ENCODE data around the gene PRKAG2.

PRKAG2 gene

DNA sequence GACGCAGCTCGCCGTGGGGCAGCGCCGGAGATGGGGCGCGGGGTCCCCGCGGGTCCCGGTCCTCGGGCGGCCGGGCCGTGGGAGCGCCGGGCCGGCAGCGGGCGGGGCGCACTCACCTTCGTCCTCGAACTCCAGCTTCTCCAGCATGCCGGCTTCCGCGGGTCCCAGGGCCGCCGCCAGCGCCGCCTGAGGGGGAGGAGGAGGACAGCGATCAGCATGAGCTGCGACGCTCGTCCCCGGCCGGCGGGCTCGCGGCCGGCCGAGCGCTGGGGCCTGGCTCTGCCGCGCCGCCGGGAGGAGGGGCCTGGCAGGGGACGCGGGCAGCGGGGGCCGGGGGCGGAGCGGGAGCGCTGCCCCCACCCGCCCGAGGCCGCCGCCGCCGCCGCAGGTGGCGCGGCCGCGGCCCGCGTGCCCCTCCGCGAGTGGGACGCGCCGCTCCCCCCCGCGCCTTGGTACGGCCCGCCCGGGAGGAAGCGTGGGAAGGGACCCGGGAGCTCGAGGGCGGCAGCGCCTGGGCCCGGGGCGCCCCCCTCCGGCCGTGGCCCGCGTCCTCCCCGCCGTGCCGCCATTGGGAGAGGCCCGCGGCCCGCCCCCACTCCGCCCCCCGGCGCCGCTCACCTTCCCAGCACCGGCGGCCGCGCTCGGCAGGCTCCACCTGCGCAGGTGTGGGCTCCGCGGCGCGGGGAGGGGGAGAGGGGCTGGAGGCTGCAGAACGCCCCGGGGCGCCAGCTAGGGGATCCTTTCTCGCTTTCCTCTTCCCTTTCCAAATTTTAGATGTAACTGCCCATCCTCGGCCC lies 244.8 kb downstream of the PRKAG2 start:
- peak; percentile 89 to 90 for DNase-seq

DNA sequence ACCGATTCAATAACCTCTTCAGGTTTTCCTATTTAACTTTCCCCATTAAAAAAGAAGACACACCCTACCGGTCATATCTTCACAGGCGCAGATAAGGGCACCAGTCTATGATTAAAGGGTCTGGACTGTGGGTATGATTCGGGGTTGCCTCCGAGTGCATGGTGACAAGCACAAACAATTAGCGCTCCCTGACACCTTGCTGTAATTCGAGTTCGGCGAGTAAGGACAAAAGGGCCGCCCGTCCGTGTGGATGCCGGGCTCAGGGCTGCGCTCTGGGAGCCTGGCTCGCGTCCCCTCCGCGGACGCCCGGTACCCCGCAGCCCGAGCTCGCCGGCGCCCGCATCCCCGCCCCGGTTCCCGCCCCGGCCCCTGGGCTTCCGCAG lies 245.4 kb downstream of the PRKAG2 start:
- DNase-seq: no peak

DNA sequence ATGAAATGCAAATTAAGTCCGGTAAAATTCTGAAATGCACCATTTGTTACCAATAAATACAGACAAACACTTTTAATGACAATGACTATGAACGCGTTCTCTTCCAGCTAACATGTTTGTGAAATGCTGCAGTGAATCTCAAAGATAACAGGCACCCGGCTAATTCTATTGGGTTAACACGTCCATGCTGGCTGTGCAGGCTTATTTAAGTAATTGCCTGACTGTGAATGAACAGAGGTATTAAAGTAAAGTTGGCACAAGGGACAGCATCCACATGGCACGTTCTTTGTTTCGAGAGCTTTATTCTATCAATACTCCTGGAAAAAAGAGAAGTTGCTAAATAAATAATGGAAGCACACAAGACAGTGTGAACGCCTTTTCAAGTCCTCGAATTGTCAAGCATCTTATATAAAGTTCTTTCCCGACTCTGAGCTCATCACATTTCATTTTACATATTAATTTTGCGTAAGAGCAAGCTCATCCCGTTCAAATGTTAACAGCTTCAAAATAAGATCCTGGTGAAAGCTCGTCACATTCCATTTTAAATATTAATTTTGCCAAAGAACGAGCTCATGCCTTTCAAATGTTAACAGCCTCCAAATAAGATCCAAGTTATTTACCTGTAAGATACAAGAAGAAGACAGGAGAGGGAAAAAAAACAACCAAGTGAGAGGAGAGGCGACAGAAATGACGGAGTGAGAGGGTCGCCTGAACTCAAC lies 245.9 kb downstream of the PRKAG2 start:
- no peak for DNase-seq

- DNase-seq: no peak
Measured at GRCh38 chr7:151630358-151630757, 246.6 kb downstream of the PRKAG2 start.

DNA sequence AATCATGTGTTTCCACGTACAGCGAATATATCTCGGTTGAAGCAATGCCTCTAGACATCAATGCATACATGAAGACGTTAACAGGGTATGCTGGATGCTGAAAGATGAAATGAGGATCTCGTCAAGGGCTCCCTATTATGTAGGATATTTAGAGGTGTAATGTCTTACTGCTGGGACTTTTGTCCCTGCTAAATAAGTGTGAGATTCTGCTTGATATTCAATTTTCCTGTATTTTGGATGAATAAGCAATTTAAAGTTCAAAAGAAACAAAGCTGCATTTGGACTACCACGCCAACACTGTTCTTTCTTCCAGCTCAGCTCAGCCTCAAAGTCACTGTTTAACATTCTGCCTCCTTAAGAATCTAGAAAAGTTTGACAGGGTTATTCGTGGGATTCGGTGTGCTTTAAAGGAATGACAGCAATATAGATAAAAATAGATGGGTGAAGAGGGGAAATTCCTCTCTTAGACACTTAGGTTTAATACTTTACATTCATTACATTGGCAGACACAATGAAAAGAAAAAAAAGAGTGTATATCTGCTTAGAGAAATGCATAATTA lies 247.1 kb downstream of the PRKAG2 start:
- DNase-seq: no peak

GRCh38 chr7:151628846-151629604 lies 247.9 kb downstream of the PRKAG2 start:
- no peak for DNase-seq

- peak in 1 of 2 donors; percentile 37 for DNase-seq
Measured at GRCh38 chr7:151626422-151627115, 250.3 kb downstream of the PRKAG2 start.

DNA sequence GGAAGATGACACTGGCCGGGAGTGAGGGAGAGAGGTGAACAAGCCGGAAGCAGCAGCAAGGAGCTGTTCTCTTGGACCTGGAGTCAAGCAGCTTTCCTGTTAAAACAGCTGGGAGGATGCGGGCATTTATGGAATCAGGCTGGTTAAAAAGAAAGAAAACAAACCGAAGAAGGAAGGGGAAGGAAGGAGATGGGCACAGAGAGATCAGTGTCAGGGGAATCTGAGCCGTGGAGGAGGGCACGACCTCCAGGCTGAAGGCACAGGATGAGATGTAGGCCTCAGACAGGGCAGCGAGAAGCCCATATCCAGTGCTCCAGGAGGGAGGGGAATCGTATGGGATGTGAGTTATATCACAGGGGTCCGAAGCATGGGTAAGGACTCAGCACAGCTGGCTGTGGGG lies 251.3 kb downstream of the PRKAG2 start:
- no peak for DNase-seq

- peak in 1 of 2 donors; percentile 28 for DNase-seq
Measured at GRCh38 chr7:151624246-151624928, 252.5 kb downstream of the PRKAG2 start.

- no peak for DNase-seq
Measured at GRCh38 chr7:151623766-151624165, 253.1 kb downstream of the PRKAG2 start.

DNA sequence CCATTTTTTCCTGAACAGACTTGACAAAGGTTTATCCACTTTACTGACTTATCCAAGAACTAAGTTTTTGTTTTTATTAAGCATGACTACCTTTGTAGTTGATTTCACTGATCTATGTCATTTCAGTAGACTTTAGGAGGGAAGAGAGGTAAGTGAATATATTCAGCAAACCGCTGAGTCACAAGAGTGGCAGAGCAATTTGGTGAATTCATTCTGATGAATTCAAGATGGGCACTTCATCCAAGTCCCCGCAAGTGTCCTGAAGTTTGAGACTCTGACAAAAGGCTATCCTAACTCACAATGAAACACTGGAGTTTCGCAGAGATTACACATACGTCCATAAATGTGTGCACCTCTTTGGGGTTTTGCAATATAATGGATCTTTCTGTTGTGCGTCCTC lies 255.0 kb downstream of the PRKAG2 start:
- DNase-seq: no peak

DNA sequence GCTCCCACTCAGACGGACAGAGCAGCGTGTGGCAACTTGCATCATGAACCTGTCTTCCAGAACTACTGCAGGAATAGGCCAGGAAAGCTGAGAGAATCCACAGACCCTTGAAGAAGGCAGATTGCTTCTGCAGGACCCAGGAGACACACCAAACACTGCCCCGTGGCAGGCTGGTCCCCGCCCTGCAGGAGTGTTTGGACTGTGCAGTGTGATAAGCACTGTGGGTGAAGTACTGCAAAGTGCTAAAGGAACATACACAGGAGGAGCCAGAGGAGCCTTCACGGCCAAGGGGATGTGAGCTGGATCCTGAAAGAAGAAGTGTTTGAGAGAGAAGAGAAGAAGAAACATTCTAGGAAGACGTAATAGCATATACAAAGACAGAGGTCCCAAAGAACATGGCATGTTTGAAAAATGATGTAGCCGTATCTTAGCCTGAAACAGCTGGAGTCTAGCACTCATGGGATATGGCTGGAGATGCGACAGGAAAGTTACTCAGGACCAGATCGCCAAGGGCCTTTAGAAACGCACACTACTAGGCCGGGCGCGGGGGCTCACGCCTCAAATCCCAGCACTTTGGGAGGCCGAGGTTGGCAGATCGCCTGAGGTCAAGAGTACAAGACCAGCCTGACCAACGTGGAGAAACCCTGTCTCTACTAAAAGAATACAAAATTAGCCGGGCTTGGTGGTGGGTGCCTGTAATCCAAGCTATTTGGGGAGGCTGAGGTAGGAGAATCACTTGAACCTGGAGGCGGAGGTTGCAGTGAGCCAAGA lies 260.3 kb downstream of the PRKAG2 start:
- no peak for DNase-seq

DNA sequence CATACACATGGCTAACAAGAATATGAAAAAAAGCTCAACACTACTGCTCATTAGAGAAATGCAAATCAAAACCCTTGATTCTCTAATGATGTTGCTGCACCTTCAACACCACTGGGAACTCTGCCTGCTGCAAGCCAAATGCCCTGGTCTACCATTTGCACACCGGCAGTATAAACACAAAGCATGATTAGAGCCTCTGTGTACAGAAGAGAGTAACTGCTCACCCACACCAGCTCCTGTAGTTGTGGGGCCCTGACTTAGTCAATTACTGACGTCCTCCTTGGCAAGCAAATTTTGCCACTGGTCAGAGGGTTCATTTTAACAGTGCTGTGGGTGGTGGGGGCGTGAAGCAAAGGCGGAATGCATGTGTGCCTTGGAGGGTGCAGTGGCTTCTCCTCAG lies 261.1 kb downstream of the PRKAG2 start:
- no peak for DNase-seq

- no peak for DNase-seq
Measured at GRCh38 chr7:151615058-151615457, 261.9 kb downstream of the PRKAG2 start.

- DNase-seq: no peak
Measured at GRCh38 chr7:151614019-151614418, 262.9 kb downstream of the PRKAG2 start.

GRCh38 chr7:151611878-151612277 lies 265.0 kb downstream of the PRKAG2 start:
- no peak for DNase-seq

DNA sequence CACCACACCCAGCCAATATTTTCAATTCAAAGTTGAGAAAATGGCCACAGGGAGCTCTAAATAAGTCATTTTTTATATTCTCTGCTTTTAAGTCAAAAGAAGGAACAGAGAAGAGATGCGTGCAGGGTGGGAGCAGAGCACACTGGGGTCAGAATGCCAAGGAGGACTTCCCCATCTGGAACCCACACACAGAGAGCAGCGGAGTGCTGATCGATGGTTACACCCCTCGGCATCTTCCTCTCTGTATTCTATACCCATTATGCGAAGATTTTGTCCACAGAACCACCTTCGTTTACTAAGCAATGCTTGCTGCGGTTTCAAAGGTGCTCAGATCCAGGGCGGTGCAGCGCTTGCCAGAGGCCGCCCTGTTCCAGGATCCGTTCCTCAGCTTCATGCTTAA lies 265.9 kb downstream of the PRKAG2 start:
- peak; percentile 43 to 45 for DNase-seq

DNA sequence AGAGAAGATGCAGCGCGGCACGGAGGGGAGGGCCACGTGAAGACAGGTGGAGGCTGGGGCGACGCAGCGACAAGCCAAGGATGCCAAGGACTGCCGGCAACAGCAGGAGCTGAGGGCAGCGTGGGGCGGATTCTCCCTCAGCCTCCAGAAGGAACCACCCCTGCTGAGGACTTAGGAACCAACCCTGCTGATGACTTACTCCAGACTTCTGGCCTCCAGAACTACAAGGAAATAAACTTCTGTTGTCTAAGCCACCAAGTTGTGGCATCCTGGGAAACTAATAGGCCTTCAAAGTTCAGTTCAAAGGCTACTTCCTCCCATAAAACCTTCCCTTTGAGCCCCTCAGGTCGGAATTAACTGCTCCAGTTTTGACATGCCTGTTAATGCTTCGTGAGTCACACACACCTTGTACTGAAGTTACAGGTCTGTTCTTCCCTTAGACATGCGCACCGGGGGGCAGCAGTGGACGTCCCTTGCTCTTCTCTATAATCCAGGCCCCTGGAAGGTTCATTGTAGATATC lies 268.8 kb downstream of the PRKAG2 start:
- DNase-seq: no peak

- no peak for DNase-seq
Measured at GRCh38 chr7:151607464-151607867, 269.4 kb downstream of the PRKAG2 start.

DNA sequence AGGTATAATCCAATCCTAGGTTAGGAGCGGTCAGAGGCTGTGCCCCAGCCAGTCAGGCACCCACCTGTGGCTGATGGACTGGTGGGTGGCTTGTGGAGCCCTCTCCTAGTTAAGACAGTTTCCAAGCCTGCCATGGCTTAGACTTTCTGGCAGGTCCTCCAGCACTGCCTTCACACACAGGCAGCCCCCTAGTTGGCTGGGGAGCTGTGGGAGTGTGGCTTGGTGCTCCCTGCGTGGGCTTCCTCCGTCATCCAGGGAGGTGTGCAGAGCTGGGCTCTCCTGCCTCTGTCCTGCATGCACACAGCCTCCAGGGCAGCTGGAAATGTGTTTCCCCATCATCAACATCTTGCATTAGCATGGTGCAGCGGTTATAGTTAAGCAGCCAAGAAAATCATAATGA lies 273.0 kb downstream of the PRKAG2 start:
- DNase-seq: no peak
